GM12891 (cell line): ENCODE results near the gene NPL.

Source experiments
- PAX5 ChIP-seq: IDR thresholded peaks from 2 replicates; pipeline ENCODE4 v1.6.1; 2011; ENCODE audit warnings: low read length, moderate library complexity, mild to moderate bottlenecking; ENCODE audit not compliant: insufficient read depth, severe bottlenecking
- POLR2A ChIP-seq: IDR thresholded peaks from 2 replicates; pipeline ENCODE4 v1.6.1; 2011; ENCODE audit warnings: low read depth, low read length, control low read depth
- POLR2AphosphoS5 ChIP-seq: IDR thresholded peaks from 2 replicates; pipeline ENCODE4 v1.6.1; 2011; ENCODE audit warnings: low read depth, low read length, control low read depth
- POU2F2 ChIP-seq: IDR thresholded peaks from 2 replicates; pipeline ENCODE4 v1.6.1; 2011; ENCODE audit warnings: low read depth, mild to moderate bottlenecking, control low read depth, low read length, moderate library complexity
- SPI1 ChIP-seq: IDR thresholded peaks from 2 replicates; pipeline ENCODE4 v1.6.1; 2011; ENCODE audit warnings: low read depth, low read length, control low read depth
- TAF1 ChIP-seq: IDR thresholded peaks from 2 replicates; pipeline ENCODE4 v1.6.1; 2011; ENCODE audit warnings: low read depth, low read length, control low read depth

- TF ChIP-seq POLR2AphosphoS5 (no peak), POLR2A (no peak), TAF1 (no peak), SPI1 (no peak), POU2F2 (no peak), PAX5 (no peak)
These were observed 3.2 kb upstream of the NPL start for GRCh38 chr1:182786223-182786994.
